H1 (cell line): Measurements from ENCODE around the gene CEP104. TPM values are rescaled to one million over a fixed set of nuclear protein-coding genes. Genes with fewer than 3 reads are reported as not detected.

ENCODE experiments used
- CTCF ChIA-PET: fragments of 300-600 bp; sonication (Branson Sonifier 250); formaldehyde crosslinking; loops from one replicate; lab custom pipeline; 2021; ENCODE audit not compliant: partially characterized antibody; lab: Charles Lee
- POLR2A ChIA-PET: fragments of 300-600 bp; sonication (Branson Sonifier 250); formaldehyde crosslinking; loops from one replicate; lab custom pipeline; 2021; ENCODE audit warnings: inconsistent platforms; ENCODE audit not compliant: partially characterized antibody; lab: Charles Lee
- DNase-seq, 2 experiments: peaks; one replicate each; pipeline versions ENCODE4 v3.0.0 to v3.0.0-alpha.2; 2010 to 2022; ENCODE audit warnings: low spot score in 2 of 2, low read depth in 1 of 2, mixed read lengths in 1 of 2
- FAIRE-seq: peaks from 2 replicates; lab custom pipeline; 2011; peaks lifted over from hg19 to GRCh38; lab: Jason Lieb, UNC
- H2AFZ ChIP-seq: 2 replicates; pipeline ENCODE4 v1.8.1; 2012; ENCODE audit warnings: low read length, inconsistent platforms
- H2AK5ac ChIP-seq: 2 replicates; pipeline ENCODE4 v1.6.1; 2013; ENCODE audit warnings: low read depth, low read length
- H2BK120ac ChIP-seq: replicated peaks from 2 replicates; pipeline ENCODE3; 2013; ENCODE audit warnings: low read depth, low read length, inconsistent platforms
- H2BK12ac ChIP-seq: 2 replicates; pipeline ENCODE4 v1.6.1; 2013; ENCODE audit warnings: low read depth, low read length
- H2BK15ac ChIP-seq: 2 replicates; pipeline ENCODE4 v1.6.1; 2013; ENCODE audit warnings: low read length
- H2BK20ac ChIP-seq: 2 replicates; pipeline ENCODE4 v1.6.1; 2013; ENCODE audit warnings: low read length
- H2BK5ac ChIP-seq: 2 replicates; pipeline ENCODE4 v1.6.1; 2013; ENCODE audit warnings: low read depth, low read length
- H3K14ac ChIP-seq: 2 replicates; pipeline ENCODE4 v1.6.1; 2013; ENCODE audit warnings: inconsistent platforms; ENCODE audit not compliant: insufficient read length
- H3K18ac ChIP-seq: 2 replicates; pipeline ENCODE4 v1.6.1; 2013; ENCODE audit warnings: low read length; ENCODE audit errors: extremely low read depth
- H3K23ac ChIP-seq: 2 replicates; pipeline ENCODE4 v1.6.1; 2013; ENCODE audit warnings: inconsistent platforms; ENCODE audit not compliant: insufficient read length
- H3K23me2 ChIP-seq: 2 replicates; pipeline ENCODE4 v1.6.1; 2013; ENCODE audit warnings: low read depth, low read length
- H3K27ac ChIP-seq: 2 replicates; pipeline ENCODE4 v1.6.1; 2011; ENCODE audit warnings: low read depth, low read length, inconsistent platforms
- H3K27me3 ChIP-seq, 4 experiments: replicated peaks in 1 of 4; 1 replicate in 1 of 4; 2 replicates in 3 of 4; pipeline versions ENCODE4 v1.6.1 to v1.8.1; 2011 to 2013; ENCODE audit warnings: low read length in 3 of 4, mild to moderate bottlenecking in 3 of 4, inconsistent platforms in 2 of 4, mixed read lengths in 2 of 4, moderate library complexity in 1 of 4; ENCODE audit not compliant: control insufficient read depth in 3 of 4, insufficient read depth in 3 of 4; ENCODE audit errors: extremely low read depth in 1 of 4
- H3K36me3 ChIP-seq, 4 experiments: 2 replicates each; pipeline versions ENCODE4 v1.6.1 to v1.8.1; 2011 to 2013; ENCODE audit warnings: mild to moderate bottlenecking in 4 of 4, low read length in 3 of 4, moderate library complexity in 2 of 4, control low read depth in 1 of 4, inconsistent platforms in 1 of 4; ENCODE audit not compliant: insufficient read depth in 4 of 4, control insufficient read depth in 2 of 4
- H3K4ac ChIP-seq: replicated peaks from 2 replicates; pipeline ENCODE3; 2013; ENCODE audit warnings: low read length, low read depth, mixed read lengths, inconsistent platforms; ENCODE audit not compliant: insufficient read length
- H3K4me1 ChIP-seq, 4 experiments: replicated peaks in 1 of 4; 1 replicate in 1 of 4; 2 replicates in 3 of 4; pipeline versions ENCODE4 v1.6.1 to v1.8.1; 2011 to 2013; ENCODE audit warnings: low read length in 3 of 4, inconsistent platforms in 2 of 4, mixed read lengths in 1 of 4; ENCODE audit not compliant: insufficient read depth in 4 of 4, control insufficient read depth in 3 of 4
- H3K4me2 ChIP-seq, 2 experiments: 2 replicates each; pipeline versions ENCODE4 v1.6.1 to v1.8.1; 2011 to 2013; ENCODE audit warnings: low read depth in 2 of 2, low read length in 2 of 2, control low read depth in 1 of 2, inconsistent platforms in 1 of 2, mild to moderate bottlenecking in 1 of 2; ENCODE audit not compliant: insufficient read depth in 1 of 2
- H3K4me3 ChIP-seq, 4 experiments: fragments of 200-600, 300-600 bp in 1 of 4; sonication (generic), shearing (Covaris generic), sonication (Bioruptor Twin) in 1 of 4; 2 replicates each; pipeline versions ENCODE4 v1.5.1 to v1.8.1; 2011 to 2016; ENCODE audit warnings: low read length in 4 of 4, low read depth in 3 of 4, control low read depth in 2 of 4, inconsistent platforms in 2 of 4, mild to moderate bottlenecking in 2 of 4, mixed read lengths in 1 of 4, moderate library complexity in 1 of 4; ENCODE audit not compliant: insufficient read depth in 2 of 4; ENCODE audit errors: extremely low read depth in 1 of 4
- H3K56ac ChIP-seq: replicated peaks from 2 replicates; pipeline ENCODE3; 2013; ENCODE audit warnings: low read depth, mild to moderate bottlenecking, mixed read lengths, low read length, inconsistent platforms; ENCODE audit not compliant: insufficient read length
- H3K79me1 ChIP-seq: 2 replicates; pipeline ENCODE4 v1.6.1; 2013; ENCODE audit warnings: low read depth, low read length, control low read depth
- H3K79me2 ChIP-seq, 2 experiments: 2 replicates each; pipeline versions ENCODE4 v1.6.1 to v1.8.1; 2012 to 2013; ENCODE audit warnings: low read length in 2 of 2, mild to moderate bottlenecking in 2 of 2, inconsistent platforms in 1 of 2; ENCODE audit not compliant: insufficient read depth in 2 of 2, control insufficient read depth in 1 of 2
- H3K9ac ChIP-seq, 4 experiments: replicated peaks in 1 of 4; 1 replicate in 1 of 4; 2 replicates in 3 of 4; pipeline versions ENCODE4 v1.6.1 to v1.8.1; 2011 to 2013; ENCODE audit warnings: low read depth in 3 of 4, low read length in 3 of 4, control low read depth in 2 of 4, mild to moderate bottlenecking in 2 of 4, moderate library complexity in 2 of 4, inconsistent platforms in 1 of 4; ENCODE audit errors: extremely low read depth in 1 of 4
- H3K9me3 ChIP-seq, 2 experiments: 2 replicates each; pipeline versions ENCODE4 v1.6.1 to v1.8.1; 2012 to 2013; ENCODE audit warnings: mild to moderate bottlenecking in 2 of 2, moderate library complexity in 2 of 2, control low read depth in 1 of 2, inconsistent platforms in 1 of 2, low read depth in 1 of 2, low read length in 1 of 2, mixed read lengths in 1 of 2; ENCODE audit not compliant: insufficient read depth in 2 of 2
- H4K20me1 ChIP-seq, 2 experiments: replicated peaks in 1 of 2; 2 replicates each; pipeline versions ENCODE3 to v1.8.1; 2011 to 2013; ENCODE audit warnings: inconsistent platforms in 2 of 2, low read length in 2 of 2, mild to moderate bottlenecking in 1 of 2; ENCODE audit not compliant: insufficient read depth in 2 of 2, control insufficient read depth in 1 of 2
- H4K5ac ChIP-seq: 2 replicates; pipeline ENCODE4 v1.6.1; 2013; ENCODE audit warnings: low read length, low read depth, mixed read lengths, inconsistent platforms; ENCODE audit not compliant: insufficient read length
- H4K8ac ChIP-seq: 2 replicates; pipeline ENCODE4 v1.8.0; 2013; ENCODE audit warnings: mild to moderate bottlenecking, moderate library complexity, low read length, inconsistent platforms; ENCODE audit not compliant: insufficient read depth; ENCODE audit errors: extremely low read depth
- H4K91ac ChIP-seq: replicated peaks from 2 replicates; pipeline ENCODE3; 2013; ENCODE audit warnings: low read length, mixed read lengths, inconsistent platforms; ENCODE audit not compliant: insufficient read length
- CBX5 ChIP-seq: fragments of 300-800, 300-1000 bp; sonication (generic); IDR thresholded peaks from 2 replicates; pipeline ENCODE4 v1.7.1; 2016; ENCODE audit warnings: antibody characterized with exemption, low read length, low read depth
- RBBP5 ChIP-seq: IDR thresholded peaks from 2 replicates; pipeline ENCODE4 v1.7.1; 2012; ENCODE audit warnings: low read depth, mild to moderate bottlenecking, inconsistent platforms, low read length, moderate library complexity, borderline replicate concordance
- RFX5 ChIP-seq: IDR thresholded peaks from 2 replicates; pipeline ENCODE4 v1.6.1; 2011; ENCODE audit warnings: low read depth, low read length, improper control_type of control experiment, borderline replicate concordance
- WGBS, 2 experiments: shearing (Covaris generic) in 1 of 2; methylation state at CpG; one replicate each; pipeline versions ENCODE4 v1.1.6 to v1.1.7; 2013 to 2015; ENCODE audit warnings: low lambda C conversion rate in 2 of 2, mixed read lengths in 2 of 2, inconsistent platforms in 1 of 2, low coverage in 1 of 2, missing lambda C conversion rate in 1 of 2; ENCODE audit not compliant: insufficient replicate concordance in 2 of 2, insufficient coverage in 1 of 2, insufficient read length in 1 of 2; ENCODE audit errors: extremely low coverage in 1 of 2, missing lambda C conversion rate in 1 of 2; 5-methylcytosine and 5-hydroxymethylcytosine counted together
- polyA plus RNA-seq, 7 experiments: library from polyadenylated mRNA; depleted of rRNA in 3 of 7; stranded (reverse) in 5 of 7; unstranded in 2 of 7; fragments of >200 nt in 5 of 7; fragments of 200-250 nt in 2 of 7; gene quantifications; 1 replicate in 5 of 7; 2 replicates in 1 of 7; 4 replicates in 1 of 7; pipeline versions ENCODE4 v1.2.1 to v1.2.3, GENCODE V29; 2011 to 2013; ENCODE audit warnings: missing spikeins in 2 of 7, mixed read lengths in 2 of 7
- total RNA-seq: library from RNA; stranded (reverse); fragmentation: NEBNext Ultra II Directional; extraction: Animal tissue kit (Norgen Biotek cat#: 25700); gene quantifications from 2 replicates; pipeline ENCODE4 v1.2.1, GENCODE V29; 2021
- TF ChIP-seq, protein P1 (sequence below): IDR thresholded peaks from 2 replicates; pipeline ENCODE4 v1.6.1; 2011; ENCODE audit warnings: low read depth, mild to moderate bottlenecking, low read length; ENCODE audit not compliant: insufficient read depth

Gene CEP104
- total and polyA plus RNA-seq, 2 of the 8 experiments (the other 6 are each of a cell fraction or from before 2014, with no cell fraction given): 8.0 to 43.9 TPM

DNA sequence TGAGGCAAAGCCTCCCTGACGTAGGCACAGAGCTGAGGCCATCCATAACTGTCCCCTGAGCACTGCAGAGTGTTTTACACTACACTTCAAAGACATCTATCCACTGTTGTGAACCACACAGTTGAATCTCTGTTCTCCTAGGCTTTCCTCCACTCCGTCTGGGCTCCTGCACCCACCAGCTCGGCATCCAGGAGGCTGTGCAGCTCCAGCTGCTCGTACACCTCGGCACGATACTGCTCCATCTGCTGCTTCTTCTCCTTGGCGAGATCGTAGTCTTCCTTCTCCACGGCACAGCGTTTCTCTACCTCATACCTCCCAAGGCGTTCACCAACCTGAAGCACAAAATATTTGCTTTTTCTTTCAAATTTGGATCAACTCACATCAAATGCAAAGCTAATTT is 18.2 kb downstream of the CEP104 start:
- H3K18ac ChIP-seq: no peak overlapping the region
- H3K4me1 ChIP-seq: no peaks in the 10 kb centered on the region
- POLR2A ChIA-PET: interaction anchor here (0.8 to 1.5 kb wide), 3 partner anchors 10 to 22 kb away, joined by 3 to 4 read pairs (median 3); no protein-coding TSS in a partner anchor
- H3K14ac ChIP-seq: no peak overlapping the region
- DNase-seq: no peak
- H3K9me3 ChIP-seq: peaks cover 0 to 6% of the 10 kb centered on the region in 2 experiments; a peak in 2 of 4 replicates
- no peak overlapping the region for H3K4ac ChIP-seq
- no peaks in the 10 kb centered on the region for H3K27me3 ChIP-seq
- H3K4me2 ChIP-seq: no peak overlapping the region
- H2BK15ac ChIP-seq: no peak overlapping the region
- no peak overlapping the region for H2BK12ac ChIP-seq
- H3K9ac ChIP-seq: no peak overlapping the region
- no peak overlapping the region for H3K4me3 ChIP-seq
- H3K23ac ChIP-seq: no peak overlapping the region
- no peak overlapping the region for H2BK120ac ChIP-seq
- H4K5ac ChIP-seq: no peak overlapping the region
- CTCF ChIA-PET: interaction anchor here (0.6 to 4.5 kb wide), 4 partner anchors 11 to 1791 kb away, joined by 3 to 23 read pairs (median 4); no protein-coding TSS in a partner anchor
- H3K56ac ChIP-seq: no peak overlapping the region
- no peak for FAIRE-seq
- no peak overlapping the region for H4K91ac ChIP-seq
- no peak overlapping the region for H2BK20ac ChIP-seq
- WGBS, 2 experiments: 89% methylated on average over 11 of the region's 11 CpGs; no CpG with 5 or more reads in 1 of the 2 experiments
- H3K36me3 ChIP-seq: peaks cover 2 to 21% (median 10%) of the 10 kb centered on the region in 4 experiments; a peak in 6 of 8 replicates
- H4K8ac ChIP-seq: no peak overlapping the region
- H2AFZ ChIP-seq: no peak overlapping the region
- no peaks in the 10 kb centered on the region for H3K79me2 ChIP-seq
- no peak overlapping the region for H2BK5ac ChIP-seq
- no peak overlapping the region for H2AK5ac ChIP-seq
- no peaks in the 10 kb centered on the region for H3K23me2 ChIP-seq
- H3K27ac ChIP-seq: no peak overlapping the region
- H3K79me1 ChIP-seq: no peaks in the 10 kb centered on the region
- peaks cover 0 to 2% of the 10 kb centered on the region in 2 experiments for H4K20me1 ChIP-seq
- TF ChIP-seq CBX5: no peak
- TF ChIP-seq RFX5: no peak
- no peak for TF ChIP-seq RBBP5
- TF ChIP-seq, protein P1, sequence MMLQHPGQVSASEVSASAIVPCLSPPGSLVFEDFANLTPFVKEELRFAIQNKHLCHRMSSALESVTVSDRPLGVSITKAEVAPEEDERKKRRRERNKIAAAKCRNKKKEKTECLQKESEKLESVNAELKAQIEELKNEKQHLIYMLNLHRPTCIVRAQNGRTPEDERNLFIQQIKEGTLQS: no peak
